NCI-H1436 (cell line): ENCODE measurements around the gene ITFG2.

Experiments
- DNase-seq: peaks from one replicate; lab custom pipeline; 2025; lab: John Stamatoyannopoulos, UW

Gene ITFG2

DNA sequence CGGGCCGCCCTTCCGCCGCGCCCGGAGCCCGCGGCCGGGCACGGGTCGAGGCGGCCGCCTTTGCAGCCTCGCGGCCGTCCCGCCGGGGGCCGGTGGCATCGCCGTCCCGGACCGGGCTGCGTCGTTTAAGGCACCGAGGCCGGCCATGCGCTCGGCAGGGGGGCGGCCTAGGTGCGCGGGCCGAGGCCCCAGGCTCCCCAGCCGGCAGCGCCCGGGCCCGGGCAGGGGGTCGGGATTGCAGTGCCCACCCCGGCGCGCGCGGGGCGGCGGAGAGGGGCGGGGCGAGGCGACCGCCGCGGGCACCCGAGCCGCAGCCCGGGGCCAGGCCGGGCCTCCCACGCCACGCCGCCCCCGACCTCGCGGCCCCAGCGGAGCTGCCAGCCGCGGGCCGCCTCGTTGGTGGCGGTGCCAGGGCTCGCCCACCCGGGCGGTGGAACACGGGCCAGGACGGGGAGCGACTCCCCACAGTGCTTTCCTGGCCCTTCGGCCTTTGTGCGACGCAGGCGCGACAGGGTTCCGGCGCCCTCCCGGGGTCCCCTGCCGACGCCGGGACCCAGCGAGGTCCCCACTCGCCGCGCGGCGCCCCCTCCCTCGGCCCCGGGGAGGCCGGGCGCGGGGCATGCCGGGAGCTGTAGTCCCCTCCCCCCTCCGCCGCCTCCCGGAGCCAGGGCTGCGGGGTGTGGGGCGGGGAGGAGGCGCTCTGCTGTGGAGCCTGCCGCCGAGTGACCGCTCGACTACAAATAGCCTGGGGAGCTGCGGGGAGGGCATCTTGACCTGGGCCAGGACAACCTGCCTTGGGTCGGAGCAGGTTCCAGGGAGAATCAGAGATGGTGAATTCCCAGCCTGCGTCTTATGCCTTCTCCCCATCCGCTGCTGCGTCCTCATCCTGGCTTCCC lies 16.9 kb upstream of the ITFG2 start:
- DNase-seq: peak; percentile 39

GRCh38 chr12:2796187-2796666 lies 16.2 kb upstream of the ITFG2 start:
- DNase-seq: no peak

- DNase-seq: no peak
These were observed 14.6 kb upstream of the ITFG2 start for GRCh38 chr12:2797721-2798418.

DNA sequence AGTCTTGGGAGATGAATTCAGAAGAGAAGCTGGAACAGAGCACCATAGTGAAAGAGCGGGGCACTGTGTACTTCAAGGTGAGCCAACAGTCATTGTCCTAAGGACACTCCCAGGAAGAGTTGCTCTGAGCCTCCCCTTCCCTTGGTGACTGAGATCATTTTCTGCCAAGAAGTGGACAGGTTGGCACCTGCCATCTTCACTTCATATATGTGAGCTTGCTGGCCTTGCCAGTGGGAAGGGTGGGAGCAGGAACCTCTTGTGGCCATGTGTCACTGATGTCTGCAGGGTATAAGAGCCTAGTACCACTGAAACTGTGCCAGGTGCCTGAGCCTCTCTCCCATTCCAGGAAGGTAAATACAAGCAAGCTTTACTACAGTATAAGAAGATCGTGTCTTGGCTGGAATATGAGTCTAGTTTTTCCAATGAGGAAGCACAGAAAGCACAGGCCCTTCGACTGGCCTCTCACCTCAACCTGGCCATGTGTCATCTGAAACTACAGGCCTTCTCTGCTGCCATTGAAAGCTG lies 12.4 kb upstream of the ITFG2 start:
- no peak for DNase-seq

DNA sequence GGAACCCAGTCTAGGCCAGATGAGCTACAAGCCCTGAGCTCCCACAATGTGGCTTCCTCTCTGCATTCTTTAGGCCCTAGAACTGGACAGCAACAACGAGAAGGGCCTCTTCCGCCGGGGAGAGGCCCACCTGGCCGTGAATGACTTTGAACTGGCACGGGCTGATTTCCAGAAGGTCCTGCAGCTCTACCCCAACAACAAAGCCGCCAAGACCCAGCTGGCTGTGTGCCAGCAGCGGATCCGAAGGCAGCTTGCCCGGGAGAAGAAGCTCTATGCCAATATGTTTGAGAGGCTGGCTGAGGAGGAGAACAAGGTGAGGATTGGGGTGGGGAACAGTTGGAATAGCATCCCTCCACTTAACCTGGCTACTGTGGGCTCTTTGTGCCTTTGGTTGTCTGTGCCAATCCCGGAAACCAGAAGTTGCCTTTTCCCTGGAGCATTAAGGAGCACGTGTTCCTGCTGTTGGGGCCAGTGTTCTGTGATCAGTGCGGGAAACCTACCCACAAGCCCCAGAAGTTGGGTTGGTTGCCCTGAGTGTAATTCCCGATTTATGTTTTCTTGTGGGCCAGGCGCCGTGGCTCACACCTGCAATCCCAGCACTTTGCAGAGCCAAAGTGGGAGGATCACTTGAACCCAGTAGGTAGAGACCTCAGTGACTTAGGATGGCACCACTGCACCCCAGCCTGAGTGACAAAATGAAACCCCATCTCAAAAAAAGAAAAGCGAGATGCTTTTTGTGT lies 11.3 kb upstream of the ITFG2 start:
- DNase-seq: no peak

GRCh38 chr12:2803635-2804392 lies 8.7 kb upstream of the ITFG2 start:
- no peak for DNase-seq

GRCh38 chr12:2804393-2805142 lies 7.9 kb upstream of the ITFG2 start:
- DNase-seq: no peak

- DNase-seq: no peak
These were observed 7.3 kb upstream of the ITFG2 start for GRCh38 chr12:2805143-2805520.

GRCh38 chr12:2806700-2807099 lies 5.8 kb upstream of the ITFG2 start:
- no peak for DNase-seq

DNA sequence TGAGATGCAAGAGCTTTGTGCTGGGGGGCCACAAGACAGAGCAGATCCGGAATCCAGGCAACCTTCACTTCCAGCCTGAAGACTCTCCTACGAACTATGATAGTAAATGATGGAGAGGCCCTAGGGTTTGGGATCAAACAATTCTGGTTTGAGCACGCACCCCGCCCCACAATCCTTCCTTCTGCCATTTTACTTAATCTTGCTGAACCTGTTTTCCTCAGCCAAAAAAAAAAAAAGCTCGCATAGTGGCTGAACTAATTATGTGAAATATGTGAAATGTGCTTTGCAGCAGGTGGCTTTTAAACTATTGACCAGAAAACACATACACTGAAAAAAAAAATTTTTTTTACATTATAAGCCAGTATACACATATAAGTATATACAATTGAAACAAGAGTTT lies 667 bp upstream of the ITFG2 start:
- no peak for DNase-seq

GRCh38 chr12:2813214-2814185 lies 1.0 kb downstream of the ITFG2 start:
- peak; percentile 45 for DNase-seq

DNA sequence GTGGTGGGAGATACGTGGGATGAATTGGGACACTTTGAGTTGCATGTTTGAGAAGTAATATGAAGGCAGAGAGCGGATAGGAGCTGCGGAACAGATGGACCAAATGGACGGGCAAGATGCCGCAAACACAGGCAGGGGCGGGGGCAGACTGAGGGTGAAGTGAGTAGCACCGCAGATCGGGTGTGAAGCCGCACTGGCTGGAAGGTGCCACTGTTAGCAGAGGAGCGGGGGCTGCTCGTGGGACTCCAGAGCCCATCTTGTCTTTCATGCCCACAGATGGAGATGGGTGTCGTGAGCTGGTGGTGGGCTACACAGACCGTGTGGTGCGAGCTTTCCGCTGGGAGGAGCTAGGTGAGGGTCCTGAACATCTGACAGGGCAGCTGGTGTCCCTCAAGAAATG lies 7.3 kb downstream of the ITFG2 start:
- no peak for DNase-seq

- no peak for DNase-seq
These were observed 8.0 kb downstream of the ITFG2 start for GRCh38 chr12:2820432-2820831.

DNA sequence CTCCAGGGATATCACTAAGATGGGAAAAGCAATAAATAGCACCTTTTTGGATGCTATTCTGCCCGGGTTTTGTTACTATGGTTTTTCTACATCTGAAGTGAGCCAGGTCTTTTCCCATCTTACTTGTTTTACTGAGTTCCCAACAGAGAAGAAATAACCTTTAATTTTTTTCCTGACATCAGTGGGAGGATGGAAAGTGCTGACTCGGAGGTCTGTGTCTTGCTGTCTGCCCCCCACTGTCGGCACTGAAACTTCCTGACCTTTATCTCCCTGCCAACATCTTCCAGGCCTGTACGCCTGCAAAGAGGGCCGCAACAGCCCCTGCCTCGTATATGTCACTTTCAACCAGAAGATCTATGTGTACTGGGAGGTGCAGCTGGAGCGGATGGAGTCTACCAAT lies 11.0 kb downstream of the ITFG2 start:
- no peak for DNase-seq

- no peak for DNase-seq
These were observed 12.1 kb downstream of the ITFG2 start for GRCh38 chr12:2824541-2824940.

DNA sequence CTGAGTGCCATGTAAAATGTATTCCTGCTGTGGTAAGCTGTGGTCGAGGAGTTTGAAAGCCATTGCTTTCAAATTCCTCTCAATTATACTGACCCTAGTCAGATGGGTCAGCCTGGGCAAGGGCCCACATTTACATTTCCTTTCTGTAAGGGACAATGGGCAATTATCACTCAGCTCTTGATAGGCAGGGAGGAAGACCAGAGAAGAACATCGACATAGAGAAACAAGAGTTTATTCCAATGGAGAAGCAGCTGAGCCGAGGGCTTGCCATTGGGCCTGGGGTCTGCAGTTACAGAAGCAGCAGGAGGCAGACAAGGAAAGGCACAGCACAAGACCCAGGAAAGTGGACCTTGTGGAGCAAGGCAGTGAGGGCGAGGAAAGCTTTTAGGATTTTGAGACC lies 12.7 kb downstream of the ITFG2 start:
- no peak for DNase-seq

GRCh38 chr12:2826036-2826435 lies 13.6 kb downstream of the ITFG2 start:
- no peak for DNase-seq

DNA sequence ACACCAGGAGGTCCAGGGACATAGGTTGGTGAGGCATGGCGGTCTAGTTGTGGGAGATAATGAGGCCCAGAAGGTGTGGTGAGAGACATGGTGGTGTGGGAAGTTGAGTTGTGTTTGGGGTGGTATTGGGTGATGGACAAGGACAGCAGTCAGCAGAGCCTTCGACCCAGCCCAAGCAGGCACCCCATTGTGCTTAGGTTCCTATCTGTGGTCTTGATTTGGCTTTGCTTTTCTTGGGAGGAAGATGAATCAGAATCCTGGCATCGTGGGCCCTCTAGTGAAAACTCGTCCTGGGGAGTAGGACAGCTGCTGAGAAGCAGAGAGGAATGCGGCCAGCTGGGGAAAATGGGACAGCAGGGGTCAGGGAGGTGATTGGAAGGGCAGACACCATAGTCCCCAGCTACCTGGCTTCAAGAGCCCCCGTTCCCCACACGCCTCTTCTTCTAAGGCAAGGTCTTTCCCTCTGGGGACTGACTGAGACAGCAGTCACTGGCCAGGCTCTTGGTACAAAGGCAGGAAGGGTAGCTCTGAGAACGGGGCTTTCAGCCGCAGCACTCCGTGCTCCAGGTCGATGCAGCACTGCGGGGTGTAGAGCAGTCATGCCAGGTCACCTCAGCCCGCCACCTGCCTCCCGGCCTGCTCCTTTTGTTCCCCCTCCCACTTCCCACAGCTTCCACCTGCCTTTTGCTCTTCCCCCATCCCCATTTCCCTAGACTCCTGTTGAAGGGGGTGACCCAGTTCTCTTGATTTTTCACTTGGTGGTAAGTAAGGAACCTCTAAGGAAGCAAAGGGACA lies 14.4 kb downstream of the ITFG2 start:
- no peak for DNase-seq

GRCh38 chr12:2829275-2829674 lies 16.8 kb downstream of the ITFG2 start:
- no peak for DNase-seq
